Endothelial cell of umbilical vein (primary cell): Measurements from ENCODE around the gene PKD2. TPM values are rescaled to one million over a fixed set of nuclear protein-coding genes. Genes with fewer than 3 reads are reported as not detected.

Source experiments
- BruUV-seq: library from RNA; stranded (reverse); fragments of 400-500 nt; replicated peaks from 2 replicates; lab custom pipeline; 2021; lab: Mats Ljungman, UMichigan
- CTCF ChIA-PET: fragments of 300-600, 350-600 bp; sonication (Branson Sonifier 250); formaldehyde crosslinking; loops from one replicate; lab custom pipeline; 2021; ENCODE audit warnings: antibody characterized with exemption, inconsistent platforms; lab: Charles Lee
- POLR2A ChIA-PET: fragments of 300-600, 350-600 bp; sonication (Branson Sonifier 250); formaldehyde crosslinking; loops from one replicate; lab custom pipeline; 2021; ENCODE audit warnings: antibody characterized with exemption, inconsistent platforms; lab: Charles Lee
- DNase-seq: peaks from one replicate; pipeline ENCODE4 v3.0.0-alpha.2; 2011; ENCODE audit warnings: low read depth, low spot score
- FAIRE-seq: peaks from 2 replicates; lab custom pipeline; 2011; peaks lifted over from hg19 to GRCh38; lab: Jason Lieb, UNC
- H2AFZ ChIP-seq: 2 replicates; pipeline ENCODE4 v1.6.0; 2012; ENCODE audit warnings: low read depth, low read length, control low read depth, inconsistent platforms
- H3K27ac ChIP-seq: 2 replicates; pipeline ENCODE4 v1.5.1; 2011; ENCODE audit warnings: low read depth, mild to moderate bottlenecking, control low read depth, low read length, moderate library complexity; ENCODE audit not compliant: insufficient read depth
- H3K27me3 ChIP-seq, 2 experiments: 2 replicates each; pipeline versions ENCODE4 v1.6.0 to v1.6.1; 2011; ENCODE audit warnings: low read length in 2 of 2, mixed read lengths in 1 of 2; ENCODE audit not compliant: control insufficient read depth in 2 of 2, insufficient read depth in 2 of 2
- H3K36me3 ChIP-seq, 2 experiments: 2 replicates in 1 of 2; 3 replicates in 1 of 2; pipeline ENCODE4 v1.5.1; 2011; ENCODE audit warnings: low read length in 2 of 2, mild to moderate bottlenecking in 1 of 2, moderate library complexity in 1 of 2; ENCODE audit not compliant: control insufficient read depth in 2 of 2, insufficient read depth in 2 of 2; ENCODE audit errors: extremely low read depth in 1 of 2
- H3K4me1 ChIP-seq: 3 replicates; pipeline ENCODE4 v1.5.1; 2011; ENCODE audit warnings: mild to moderate bottlenecking, low read length; ENCODE audit not compliant: control insufficient read depth, insufficient read depth; ENCODE audit errors: extremely low read depth
- H3K4me2 ChIP-seq: 2 replicates; pipeline ENCODE4 v1.6.1; 2011; ENCODE audit warnings: low read length, control low read depth, mixed read lengths; ENCODE audit not compliant: insufficient read depth
- H3K4me3 ChIP-seq, 3 experiments: fragments of 200-600 bp in 1 of 3; sonication (generic), shearing (Covaris generic) in 1 of 3; replicated peaks in 1 of 3; 2 replicates each; pipeline ENCODE4 v1.5.1; 2011 to 2016; ENCODE audit warnings: control low read depth in 3 of 3, low read length in 3 of 3, mild to moderate bottlenecking in 2 of 3, inconsistent platforms in 1 of 3, low read depth in 1 of 3, moderate library complexity in 1 of 3; ENCODE audit not compliant: insufficient read depth in 1 of 3
- H3K79me2 ChIP-seq: 2 replicates; pipeline ENCODE4 v1.6.0; 2012; ENCODE audit warnings: low read length, inconsistent platforms; ENCODE audit not compliant: control insufficient read depth, insufficient read depth
- H3K9ac ChIP-seq: replicated peaks from 2 replicates; pipeline ENCODE3; 2011; ENCODE audit warnings: low read length, control low read depth; ENCODE audit not compliant: insufficient read depth; ENCODE audit errors: extremely low read depth
- H3K9me1 ChIP-seq: replicated peaks from 3 replicates; pipeline ENCODE4 v1.6.0; 2011; ENCODE audit warnings: mild to moderate bottlenecking, low read length; ENCODE audit not compliant: control insufficient read depth, insufficient read depth; ENCODE audit errors: extremely low read depth
- H3K9me3 ChIP-seq: replicated peaks from 2 replicates; pipeline ENCODE4 v1.5.1; 2012; ENCODE audit warnings: low read length, inconsistent platforms; ENCODE audit not compliant: control insufficient read depth, insufficient read depth
- H4K20me1 ChIP-seq: replicated peaks from 2 replicates; pipeline ENCODE3; 2011; ENCODE audit warnings: mild to moderate bottlenecking, low read length; ENCODE audit not compliant: control insufficient read depth, insufficient read depth; ENCODE audit errors: extremely low read depth
- EZH2 ChIP-seq: IDR thresholded peaks from 2 replicates; pipeline ENCODE4 v1.6.1; 2012; ENCODE audit warnings: borderline replicate concordance, low read depth, mild to moderate bottlenecking, moderate library complexity, low read length, inconsistent platforms; ENCODE audit not compliant: severe bottlenecking
- FOS ChIP-seq: IDR thresholded peaks from 2 replicates; pipeline ENCODE4 v1.6.1; 2011; ENCODE audit warnings: mild to moderate bottlenecking, low read length, moderate library complexity, borderline replicate concordance; ENCODE audit not compliant: insufficient read depth
- GATA2 ChIP-seq: IDR thresholded peaks from 2 replicates; pipeline ENCODE4 v1.7.0; 2011; ENCODE audit warnings: low read depth, mild to moderate bottlenecking, moderate library complexity, mixed read lengths, low read length; ENCODE audit not compliant: insufficient read length, insufficient read depth
- JUN ChIP-seq: IDR thresholded peaks from 2 replicates; pipeline ENCODE4 v1.6.1; 2011; ENCODE audit warnings: borderline replicate concordance, low read depth; ENCODE audit not compliant: insufficient read length, insufficient read depth
- MYC ChIP-seq: IDR thresholded peaks from one replicate; pipeline ENCODE4 v1.6.1; 2011; ENCODE audit warnings: mild to moderate bottlenecking, low read depth, low read length
- POLR2A ChIP-seq: IDR thresholded peaks from 2 replicates; pipeline ENCODE4 v1.6.1; 2012; ENCODE audit warnings: low read depth, mild to moderate bottlenecking, control low read depth, low read length
- POLR2AphosphoS5 ChIP-seq: IDR thresholded peaks from 2 replicates; pipeline ENCODE4 v1.6.1; 2012; ENCODE audit warnings: low read depth, mild to moderate bottlenecking, control low read depth, low read length, moderate library complexity; ENCODE audit not compliant: insufficient read depth
- dilution Hi-C: fragments of 300-500 bp; cut with MboI; formaldehyde crosslinking; loops from one replicate; pipeline ENCODE4 v1.15.0; 2019; ENCODE audit warnings: low sequenced_read_pairs; ENCODE audit not compliant: extremely low pct_ligation_motif_present
- intact Hi-C: fragments of 100-400 bp; cut with micrococcal nuclease; formaldehyde crosslinking; loops from one replicate; pipeline ENCODE4 v1.10.0; 2022
- polyA plus RNA-seq, 4 experiments: library from polyadenylated mRNA; depleted of rRNA in 3 of 4; stranded (reverse) in 3 of 4; unstranded in 1 of 4; fragments of >200 nt; gene quantifications; 2 replicates each; pipeline versions ENCODE4 v1.2.1 to v1.2.3, GENCODE V29; 2011 to 2012; ENCODE audit warnings: missing spikeins in 1 of 4
- total RNA-seq: library from RNA; stranded (reverse); gene quantifications from 2 replicates; pipeline ENCODE4 v1.2.3, GENCODE V29; 2021
- TF ChIP-seq, protein P1 (sequence below): IDR thresholded peaks from 2 replicates; pipeline ENCODE4 v1.6.1; 2011; ENCODE audit not compliant: insufficient read depth, insufficient read length
- TF ChIP-seq, protein P2 (sequence below), 2 donors: IDR thresholded peaks; 1 replicate in 1 of 2; 2 replicates in 1 of 2; pipeline ENCODE4 v1.5.1; 2011; ENCODE audit warnings: low read length in 2 of 2, mild to moderate bottlenecking in 2 of 2, moderate library complexity in 2 of 2, control low read depth in 1 of 2, inconsistent platforms in 1 of 2, low read depth in 1 of 2; ENCODE audit not compliant: insufficient read depth in 1 of 2; ENCODE audit errors: extremely low read depth in 1 of 2

PKD2 gene
- total and polyA plus RNA-seq, 2 donors (not counting 3 experiments of a cell fraction or from before 2014, with no cell fraction given) = 23.1 to 27.0 TPM

DNA sequence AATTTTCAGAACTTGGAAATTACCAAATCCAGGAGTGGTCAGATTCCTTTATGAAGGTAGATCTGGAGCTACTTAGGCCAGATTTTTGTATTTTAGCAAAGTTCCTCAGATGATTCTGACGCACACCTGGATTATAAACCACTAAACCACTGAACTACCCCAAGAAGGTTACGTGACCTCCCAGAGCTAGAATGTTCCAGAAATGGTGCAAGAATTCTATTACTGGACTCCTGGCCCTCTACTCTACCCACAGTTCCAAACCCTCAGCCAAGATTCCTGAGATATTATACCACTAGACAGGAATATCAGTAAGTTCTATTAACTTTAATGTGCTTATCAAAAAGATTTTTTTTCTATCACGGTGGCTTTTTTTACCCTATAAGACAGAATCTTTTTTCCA is 83.9 kb downstream of the PKD2 start:
- H3K4me2 ChIP-seq = no peak overlapping the region
- no peak overlapping the region for H3K4me3 ChIP-seq
- no peaks in the 10 kb centered on the region for H3K27me3 ChIP-seq
- no TSS peak for BruUV-seq
- no peaks in the 10 kb centered on the region for H4K20me1 ChIP-seq
- DNase-seq (no peak), FAIRE-seq (no peak)
- no peak overlapping the region for H3K9ac ChIP-seq
- H2AFZ ChIP-seq = no peak overlapping the region
- no peak overlapping the region for H3K27ac ChIP-seq
- CTCF ChIA-PET = no interaction called here
- H3K9me1 ChIP-seq = no peaks in the 10 kb centered on the region
- no peaks in the 10 kb centered on the region for H3K36me3 ChIP-seq
- no peaks in the 10 kb centered on the region for H3K4me1 ChIP-seq
- no peaks in the 10 kb centered on the region for H3K79me2 ChIP-seq
- dilution Hi-C loops (no loop called here), intact Hi-C loops (no loop called here)
- TF ChIP-seq MYC (no peak), POLR2A (no peak), GATA2 (no peak), EZH2 (no peak), JUN (no peak), POLR2AphosphoS5 (no peak), FOS (no peak)
- TF ChIP-seq, protein P1, sequence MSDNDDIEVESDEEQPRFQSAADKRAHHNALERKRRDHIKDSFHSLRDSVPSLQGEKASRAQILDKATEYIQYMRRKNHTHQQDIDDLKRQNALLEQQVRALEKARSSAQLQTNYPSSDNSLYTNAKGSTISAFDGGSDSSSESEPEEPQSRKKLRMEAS = no peak
- TF ChIP-seq, protein P2, sequence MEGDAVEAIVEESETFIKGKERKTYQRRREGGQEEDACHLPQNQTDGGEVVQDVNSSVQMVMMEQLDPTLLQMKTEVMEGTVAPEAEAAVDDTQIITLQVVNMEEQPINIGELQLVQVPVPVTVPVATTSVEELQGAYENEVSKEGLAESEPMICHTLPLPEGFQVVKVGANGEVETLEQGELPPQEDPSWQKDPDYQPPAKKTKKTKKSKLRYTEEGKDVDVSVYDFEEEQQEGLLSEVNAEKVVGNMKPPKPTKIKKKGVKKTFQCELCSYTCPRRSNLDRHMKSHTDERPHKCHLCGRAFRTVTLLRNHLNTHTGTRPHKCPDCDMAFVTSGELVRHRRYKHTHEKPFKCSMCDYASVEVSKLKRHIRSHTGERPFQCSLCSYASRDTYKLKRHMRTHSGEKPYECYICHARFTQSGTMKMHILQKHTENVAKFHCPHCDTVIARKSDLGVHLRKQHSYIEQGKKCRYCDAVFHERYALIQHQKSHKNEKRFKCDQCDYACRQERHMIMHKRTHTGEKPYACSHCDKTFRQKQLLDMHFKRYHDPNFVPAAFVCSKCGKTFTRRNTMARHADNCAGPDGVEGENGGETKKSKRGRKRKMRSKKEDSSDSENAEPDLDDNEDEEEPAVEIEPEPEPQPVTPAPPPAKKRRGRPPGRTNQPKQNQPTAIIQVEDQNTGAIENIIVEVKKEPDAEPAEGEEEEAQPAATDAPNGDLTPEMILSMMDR (IDR thresholded peaks at IDR 0.05; ENCODE audit: extremely low read depth in 1 of 2, insufficient read depth in 1 of 2, low read depth in 1 of 2, low read length in 2 of 2) = no peak
- H3K9me3 ChIP-seq = no peaks in the 10 kb centered on the region
- POLR2A ChIA-PET = no interaction called here
